Measurements from ENCODE around the gene SCLT1. TPM values are rescaled to one million over a fixed set of nuclear protein-coding genes. Genes with fewer than 3 reads are reported as not detected.

The SCLT1 gene
- total RNA-seq, 1 donor from 2014 or later: 28.3 TPM

DNA sequence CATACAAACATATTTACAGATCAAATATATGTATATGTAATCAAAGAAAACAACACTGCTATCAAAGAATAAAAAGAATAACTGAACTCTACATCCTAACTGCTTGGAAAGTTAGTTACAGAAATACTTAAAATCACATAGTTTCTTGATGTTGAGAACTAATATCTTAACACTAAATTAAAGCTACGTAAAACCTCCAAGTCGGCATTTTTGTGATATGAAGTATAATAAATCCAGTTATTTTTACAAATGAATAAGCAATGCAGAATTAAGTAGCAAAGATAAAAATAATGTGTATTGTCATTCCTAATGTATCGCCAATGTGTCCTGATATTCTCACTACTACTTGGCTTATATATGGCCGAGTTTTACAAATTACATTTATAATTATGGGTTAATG is 215.4 kb downstream of the SCLT1 start:
- intact Hi-C loops (cut with micrococcal nuclease): no loop called here

DNA sequence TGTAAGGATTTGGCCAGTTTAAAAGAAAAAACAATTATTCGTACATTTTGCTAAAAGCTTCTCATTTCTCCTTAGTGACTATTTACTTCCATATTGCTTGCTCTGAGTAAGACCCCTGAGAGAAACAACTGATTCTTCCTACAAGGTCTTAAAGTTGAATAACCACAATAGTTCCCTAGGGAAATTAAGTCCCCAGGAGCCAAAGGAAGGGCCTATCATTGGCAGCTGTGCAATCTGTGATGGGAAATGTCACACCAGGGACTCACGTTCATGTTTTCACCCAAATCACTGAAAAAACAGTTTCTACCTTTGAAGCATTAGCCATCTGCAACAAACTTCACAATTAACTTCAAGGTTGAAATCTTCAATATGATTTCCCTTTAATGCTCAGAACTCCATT is 217.1 kb downstream of the SCLT1 start:
- intact Hi-C loops (cut with micrococcal nuclease): no loop called here

DNA sequence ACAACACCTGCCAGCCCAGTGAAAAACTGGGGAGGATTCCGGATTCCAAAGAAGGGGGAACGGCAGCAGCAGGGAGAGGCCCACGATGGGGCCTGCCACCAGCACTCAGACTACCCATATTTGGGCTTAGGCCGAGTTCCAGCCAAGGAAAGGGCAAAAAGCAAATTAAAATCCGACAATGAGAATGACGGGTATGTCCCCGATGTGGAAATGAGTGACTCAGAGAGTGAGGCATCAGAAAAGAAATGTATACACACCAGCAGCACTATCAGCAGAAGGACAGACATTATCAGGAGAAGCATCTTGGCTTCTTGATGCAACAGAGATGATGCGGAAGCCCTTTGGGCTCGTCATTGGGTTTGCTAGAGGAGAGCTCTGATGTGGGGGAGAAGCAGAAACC is 221.4 kb downstream of the SCLT1 start:
- intact Hi-C loops (cut with micrococcal nuclease): no loop called here

DNA sequence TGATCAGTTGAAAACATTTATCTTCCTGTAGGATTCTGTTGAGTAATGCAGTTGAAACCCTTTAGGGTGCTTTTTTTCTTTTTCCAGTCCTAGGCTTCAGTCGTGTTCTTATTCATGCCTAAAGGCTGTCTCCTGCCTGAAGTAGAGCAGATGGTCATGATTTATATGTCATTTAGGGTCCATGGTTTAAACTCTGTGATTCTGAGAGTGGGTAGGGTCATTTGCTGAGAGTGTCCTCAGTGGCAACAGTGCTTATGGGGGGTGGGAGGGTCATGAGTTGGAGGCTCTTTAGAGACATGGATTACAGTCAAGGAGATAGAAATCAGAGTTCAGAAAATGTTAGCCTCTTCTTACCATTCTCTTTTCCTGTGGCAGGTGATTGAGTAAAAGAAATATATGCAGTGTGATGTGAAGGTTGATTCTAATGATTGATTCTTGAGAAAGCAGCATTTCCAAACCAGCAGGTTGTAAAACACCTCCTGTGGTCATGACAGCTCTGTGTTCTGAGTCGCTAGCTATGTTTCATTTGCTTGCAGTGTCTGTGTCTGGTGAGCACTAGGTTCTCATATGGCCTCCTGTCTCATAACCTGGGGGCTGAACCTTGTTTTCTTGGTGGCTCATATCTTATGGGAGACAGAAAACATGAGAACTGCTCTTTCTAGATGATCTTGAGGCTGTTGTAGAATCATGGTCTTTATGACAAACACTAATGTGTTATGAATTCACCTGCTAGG is 223.4 kb downstream of the SCLT1 start:
- intact Hi-C loops (cut with micrococcal nuclease): no loop called here

DNA sequence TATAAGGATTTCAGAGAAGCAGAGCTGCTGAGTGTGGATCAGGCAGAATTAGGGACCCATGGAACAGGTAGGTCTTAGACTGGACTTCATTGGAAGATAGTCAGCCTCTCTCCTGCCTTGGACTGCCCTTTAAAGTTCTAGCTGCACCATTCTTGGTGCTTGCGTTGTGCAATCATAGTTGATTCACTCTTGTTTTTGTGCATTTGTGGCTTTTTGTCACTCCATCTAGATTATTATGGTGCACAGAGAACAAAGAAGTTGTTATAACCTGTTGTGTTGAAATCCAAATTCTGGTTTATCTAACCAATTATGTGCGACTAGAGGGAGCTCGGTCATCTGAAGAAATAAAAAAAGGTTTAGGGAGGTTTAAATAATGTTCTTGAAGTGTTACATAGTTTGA is 224.6 kb downstream of the SCLT1 start:
- intact Hi-C loops (cut with micrococcal nuclease): no loop called here

DNA sequence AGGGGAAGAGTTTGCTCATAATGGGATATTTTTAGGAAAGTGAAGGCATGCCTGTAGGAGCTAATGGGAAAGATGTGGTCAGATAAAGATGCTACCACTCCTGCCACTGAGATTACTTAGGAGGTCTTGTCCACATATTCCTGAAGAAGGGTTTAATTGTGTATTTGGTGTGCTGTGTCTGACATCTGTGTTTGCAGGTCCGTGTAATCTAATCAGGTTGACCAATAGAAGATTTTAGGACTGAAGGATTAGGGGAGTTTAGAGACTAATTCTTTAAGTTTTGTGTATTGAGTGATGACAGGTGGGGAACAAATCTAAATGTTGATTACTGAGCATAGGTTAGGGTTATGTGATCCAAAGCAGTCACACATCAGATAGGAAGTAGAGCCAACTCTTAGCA is 226.6 kb downstream of the SCLT1 start:
- intact Hi-C loops (cut with micrococcal nuclease): no loop called here

DNA sequence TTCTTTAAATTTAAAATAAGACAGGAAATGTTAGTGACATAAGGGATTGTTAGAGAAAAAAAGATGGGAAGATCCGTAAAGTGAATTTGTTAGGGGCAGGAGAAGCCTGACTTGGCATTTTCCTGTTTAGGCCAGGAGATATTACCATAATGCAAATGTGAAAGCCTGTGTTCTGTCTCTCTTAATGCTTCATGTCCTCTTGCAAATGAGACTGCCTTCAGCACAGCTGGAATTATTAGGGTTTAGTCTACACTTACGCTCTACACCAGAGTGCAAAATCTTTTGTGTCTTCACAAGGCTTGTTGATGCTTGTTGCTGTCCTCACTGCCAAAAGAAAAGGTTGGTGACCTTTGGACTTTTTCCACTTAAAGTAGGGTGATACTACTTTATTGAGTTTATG is 227.1 kb downstream of the SCLT1 start:
- intact Hi-C loops (cut with micrococcal nuclease): no loop called here

DNA sequence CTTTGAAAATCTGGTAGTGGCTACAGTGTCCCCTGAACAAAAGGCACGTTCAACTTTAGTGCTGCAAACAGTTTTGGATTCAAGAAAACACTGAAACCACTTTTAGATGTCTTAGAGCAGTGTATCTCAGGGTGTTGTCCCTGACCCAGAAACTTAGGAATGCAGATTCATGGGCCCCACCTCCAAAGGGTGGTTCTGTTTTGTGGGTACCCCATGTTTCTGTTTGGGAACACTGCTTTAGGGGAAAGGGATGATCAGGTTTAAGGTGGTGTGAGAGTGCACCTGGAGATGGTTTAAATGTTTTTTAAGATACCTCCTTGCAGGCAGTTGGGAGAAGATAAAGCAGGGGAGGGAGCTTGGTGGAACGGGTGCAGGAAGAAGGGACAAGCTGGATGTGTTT is 228.2 kb downstream of the SCLT1 start:
- intact Hi-C loops (cut with micrococcal nuclease): no loop called here

DNA sequence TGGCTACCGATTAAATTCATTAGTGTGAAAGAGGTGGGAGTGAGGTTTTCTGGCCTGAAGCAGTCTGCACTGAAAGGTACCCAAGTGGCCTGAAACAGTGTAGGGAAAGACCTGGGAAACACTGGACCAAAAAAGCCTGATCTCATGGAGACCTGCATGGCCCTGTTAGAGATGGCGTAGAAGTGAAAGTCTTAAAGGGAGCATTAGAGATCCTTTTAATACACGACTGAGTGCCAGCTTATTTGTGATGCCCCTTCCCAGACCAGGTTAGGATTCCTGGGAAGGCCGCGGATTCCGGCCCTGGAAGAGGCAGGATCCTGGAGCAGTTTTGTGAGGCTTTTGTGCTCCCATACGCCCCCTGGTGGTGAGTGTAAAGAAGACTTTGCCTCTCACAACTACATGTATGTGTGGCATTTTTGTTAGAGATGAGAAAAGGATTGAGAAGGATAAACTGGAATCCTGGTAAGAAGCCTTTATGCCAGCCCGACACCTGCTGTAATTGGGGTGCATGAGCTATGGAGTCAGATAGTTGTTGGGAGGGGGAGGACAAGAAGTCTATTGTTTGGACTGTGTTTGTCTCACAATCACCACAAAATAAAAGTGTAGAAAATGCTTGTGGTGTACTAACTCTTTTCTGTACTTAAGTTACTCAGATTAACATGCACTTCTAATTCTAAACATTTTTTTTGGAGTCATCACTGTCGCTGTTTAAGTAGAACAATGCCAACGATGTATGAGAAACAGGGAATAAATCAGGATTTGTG is 229.8 kb downstream of the SCLT1 start:
- intact Hi-C loops (cut with micrococcal nuclease): loop anchor here (1.0 to 5.0 kb wide), 7 partner anchors 54 to 672 kb away; partner anchors contain the start of genes JADE1, PGRMC2 and SCLT1

DNA sequence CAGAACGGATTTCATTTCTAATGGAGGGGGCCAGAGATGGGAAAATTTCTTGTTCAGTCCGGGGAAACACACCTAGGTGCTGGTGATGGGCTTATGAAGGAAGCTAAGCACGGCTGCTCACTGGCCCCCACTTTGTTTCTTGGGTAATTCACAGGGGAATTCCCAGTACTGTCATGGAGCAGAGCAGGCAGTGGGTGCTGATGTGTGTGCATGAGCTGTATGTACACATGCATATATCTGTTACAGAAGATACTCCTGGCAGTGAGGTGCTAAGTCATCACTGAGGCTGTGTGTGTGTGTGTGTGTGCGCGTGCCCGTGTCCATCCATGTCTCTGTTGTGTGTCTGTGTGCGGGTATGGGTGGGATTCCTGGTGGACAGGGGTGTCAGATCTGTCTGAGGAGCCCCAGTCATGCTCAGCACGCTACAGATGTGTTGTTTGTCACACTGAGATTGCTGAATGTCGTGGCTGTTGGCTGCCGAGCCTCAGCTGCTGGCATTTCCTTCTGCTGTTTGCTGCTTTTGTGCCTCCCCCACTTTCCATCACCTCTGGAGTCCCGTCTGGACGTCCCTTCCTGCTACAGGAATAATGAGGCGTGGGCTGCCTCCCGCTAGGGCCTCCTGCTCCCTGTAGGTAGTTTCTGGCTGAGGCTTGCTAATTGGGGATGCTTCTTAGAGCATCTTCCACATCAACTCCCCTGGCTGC is 230.6 kb downstream of the SCLT1 start:
- intact Hi-C loops (cut with micrococcal nuclease): loop anchor here (1.0 to 5.0 kb wide), 7 partner anchors 53 to 671 kb away; partner anchors contain the start of genes JADE1, PGRMC2 and SCLT1

DNA sequence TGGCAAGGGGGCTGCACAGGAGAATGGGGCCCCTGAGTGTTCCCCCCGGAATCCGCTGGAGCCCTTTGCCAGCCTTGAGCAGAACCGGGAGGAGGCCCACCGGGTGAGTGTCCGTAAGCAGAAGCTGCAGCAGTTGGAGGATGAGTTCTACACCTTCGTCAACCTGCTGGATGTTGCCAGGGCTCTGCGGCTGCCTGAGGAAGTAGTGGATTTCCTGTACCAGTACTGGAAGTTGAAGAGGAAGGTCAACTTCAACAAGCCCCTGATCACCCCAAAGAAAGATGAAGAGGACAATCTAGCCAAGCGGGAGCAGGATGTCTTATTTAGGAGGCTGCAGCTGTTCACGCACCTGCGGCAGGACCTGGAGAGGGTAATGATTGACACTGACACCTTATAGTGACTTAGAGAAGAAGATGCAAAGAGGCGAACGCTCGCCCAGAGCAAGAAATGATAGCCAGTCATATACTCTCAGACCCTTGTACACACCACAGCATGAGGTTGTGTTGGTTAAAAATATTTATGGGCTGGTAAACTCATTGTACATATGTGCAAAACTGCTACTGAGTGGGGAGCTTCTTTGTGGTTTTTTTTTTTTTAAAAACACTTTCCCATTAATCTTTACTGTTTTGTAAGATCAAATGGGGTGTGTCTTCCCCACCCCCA is 231.4 kb downstream of the SCLT1 start:
- intact Hi-C loops (cut with micrococcal nuclease): loop anchor here (2.0 to 5.0 kb wide), 2 partner anchors 231 to 575 kb away; partner anchors contain the start of genes PGRMC2 and SCLT1

DNA sequence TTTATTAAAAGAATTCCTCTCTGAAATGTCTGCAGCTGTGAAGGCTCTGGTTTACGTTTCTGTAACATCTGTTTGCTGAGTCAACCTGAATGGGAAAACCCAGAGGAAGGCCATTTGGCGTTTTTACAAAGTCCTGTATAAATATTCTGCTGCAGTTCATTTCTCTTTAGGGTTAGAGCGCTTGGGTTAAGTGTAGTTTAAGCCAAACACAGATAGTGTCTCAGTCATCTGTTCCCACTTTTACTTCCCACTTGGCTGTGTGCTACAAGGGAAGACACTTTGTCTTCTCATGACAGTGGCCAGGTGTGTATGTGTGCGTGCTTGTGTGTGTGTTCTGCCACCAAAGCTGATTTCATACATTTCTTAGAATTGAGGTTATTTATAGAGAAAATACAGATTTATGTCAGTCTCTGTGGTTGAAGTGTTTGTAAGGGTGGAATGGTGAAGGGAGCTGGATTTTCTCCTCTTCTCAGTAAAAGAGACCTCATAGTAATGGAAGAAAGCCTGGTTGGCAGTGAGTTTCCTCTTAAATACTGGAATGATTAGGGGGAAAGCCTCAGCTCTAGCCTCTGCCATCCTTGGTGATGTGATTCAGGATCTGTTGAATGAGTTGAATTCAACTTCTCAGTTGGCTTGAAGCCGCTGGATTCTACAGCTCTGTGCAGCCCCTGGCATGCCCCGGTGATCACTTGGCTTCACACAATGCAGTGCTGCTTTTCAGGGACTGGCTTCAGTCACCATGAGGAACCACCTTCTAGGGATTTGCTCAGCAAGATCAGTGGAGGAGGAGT is 233.3 kb downstream of the SCLT1 start:
- intact Hi-C loops (cut with micrococcal nuclease): loop anchor here (5.0 kb wide), 1 partner anchor 573 kb away; the partner anchor contains the start of gene PGRMC2

DNA sequence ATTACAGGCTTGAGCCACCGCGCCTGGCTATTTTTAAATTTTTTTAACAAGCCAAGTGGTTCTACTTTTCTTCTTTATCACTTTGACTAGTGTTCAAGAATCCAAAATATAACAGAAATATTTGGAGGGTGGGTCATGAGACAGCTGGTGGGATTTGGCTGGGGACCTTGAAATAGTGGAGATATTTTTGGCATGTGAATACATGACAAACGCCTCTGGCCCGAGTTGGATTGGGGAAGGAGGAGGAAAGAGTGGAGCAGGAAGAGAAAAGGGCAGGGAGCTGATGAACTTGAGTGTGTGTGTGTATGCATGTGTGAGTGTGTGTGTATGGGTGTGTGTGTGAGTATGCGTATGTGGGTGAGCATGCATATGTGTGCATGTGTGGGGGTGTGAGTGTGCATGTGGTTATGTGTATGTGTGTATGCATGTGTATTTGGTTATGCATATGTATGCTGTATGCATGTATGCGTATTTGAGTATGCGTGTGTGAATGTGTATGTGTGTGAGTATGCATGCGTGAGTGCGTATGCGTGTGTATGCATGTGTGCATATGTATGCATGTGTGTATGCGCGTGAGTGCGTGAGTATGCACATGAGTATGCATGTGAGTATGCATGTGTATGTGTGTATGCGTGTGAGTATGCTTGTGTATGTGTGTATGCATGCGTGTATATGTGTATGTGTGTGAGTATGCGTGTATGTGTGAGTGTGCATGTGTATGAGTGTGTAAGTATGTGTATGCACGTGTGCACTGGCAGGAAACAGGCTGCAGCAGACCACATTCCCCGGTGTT is 234.3 kb downstream of the SCLT1 start:
- intact Hi-C loops (cut with micrococcal nuclease): no loop called here

DNA sequence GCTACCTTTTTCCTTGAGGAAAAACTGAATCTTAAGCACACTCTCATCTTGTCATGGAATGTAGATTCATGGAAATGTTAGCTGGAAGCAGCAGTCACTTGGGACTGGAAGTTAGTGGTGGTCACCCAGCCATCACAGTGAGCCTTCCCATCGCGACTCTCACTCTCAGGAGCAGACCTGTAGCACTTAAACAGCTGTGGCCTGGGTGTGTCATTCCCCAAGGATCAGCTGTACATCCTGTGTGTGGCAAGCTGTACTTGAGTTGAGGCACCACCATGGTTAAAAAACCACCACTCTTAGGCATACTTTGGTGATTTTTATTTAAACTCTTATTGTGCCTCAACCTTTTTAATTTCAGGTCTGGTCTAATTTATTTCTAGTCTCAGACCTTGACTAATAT is 237.1 kb downstream of the SCLT1 start:
- intact Hi-C loops (cut with micrococcal nuclease): no loop called here

DNA sequence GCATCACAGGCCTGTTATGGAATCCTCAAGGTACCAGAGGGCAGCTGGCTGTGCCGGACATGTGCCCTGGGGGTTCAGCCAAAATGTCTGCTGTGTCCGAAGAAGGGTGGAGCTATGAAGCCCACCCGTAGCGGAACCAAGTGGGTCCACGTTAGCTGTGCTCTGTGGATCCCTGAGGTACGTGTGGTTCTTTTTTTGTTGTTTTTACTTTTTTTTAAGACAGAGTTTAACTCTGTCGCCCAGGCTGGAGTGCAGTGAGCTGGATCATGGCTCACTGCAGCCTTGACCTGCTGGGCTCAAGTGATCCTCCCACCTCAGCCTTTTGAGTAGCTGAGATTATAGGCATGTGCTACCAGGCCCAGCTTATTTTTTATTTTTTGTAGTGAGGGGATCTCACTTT is 237.7 kb downstream of the SCLT1 start:
- intact Hi-C loops (cut with micrococcal nuclease): no loop called here

DNA sequence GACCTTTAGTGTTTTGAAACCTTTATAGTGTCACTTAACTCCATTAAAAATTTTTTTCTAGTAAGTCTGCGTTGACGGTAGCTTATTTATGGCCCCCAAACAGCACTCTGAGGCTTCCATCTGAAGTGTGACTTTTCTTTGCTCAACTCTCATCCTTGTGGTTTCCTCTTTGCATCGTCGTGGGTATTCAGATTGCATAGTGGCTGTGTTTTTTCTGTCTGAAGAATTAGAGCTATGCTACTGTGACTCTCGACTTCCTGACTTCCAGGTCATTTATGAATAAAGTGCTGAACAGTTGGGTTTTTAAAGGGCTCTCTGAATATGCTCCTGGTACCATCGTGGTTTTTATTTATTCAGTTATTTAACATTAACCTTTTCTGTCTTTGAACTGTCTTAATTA is 238.9 kb downstream of the SCLT1 start:
- intact Hi-C loops (cut with micrococcal nuclease): no loop called here

DNA sequence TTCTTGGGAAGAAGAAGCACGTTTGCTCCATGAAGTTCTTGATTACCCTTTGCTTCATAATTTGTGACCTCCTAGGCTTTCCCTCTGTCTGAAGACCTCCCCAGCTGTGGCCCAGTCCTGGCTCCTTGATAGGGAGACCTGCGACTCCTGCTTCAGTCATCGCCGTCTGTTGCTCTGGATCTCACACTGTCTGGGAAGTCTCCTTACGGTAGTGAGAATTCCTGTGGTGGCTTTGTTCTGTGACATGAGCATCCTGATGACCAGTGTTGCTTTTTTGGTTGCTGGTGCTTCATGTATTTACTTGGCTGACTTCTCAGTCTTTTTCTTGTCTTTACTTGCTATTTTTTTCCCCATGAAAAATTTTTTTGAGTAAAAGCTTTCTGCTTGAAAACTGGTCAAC is 239.6 kb downstream of the SCLT1 start:
- intact Hi-C loops (cut with micrococcal nuclease): no loop called here

DNA sequence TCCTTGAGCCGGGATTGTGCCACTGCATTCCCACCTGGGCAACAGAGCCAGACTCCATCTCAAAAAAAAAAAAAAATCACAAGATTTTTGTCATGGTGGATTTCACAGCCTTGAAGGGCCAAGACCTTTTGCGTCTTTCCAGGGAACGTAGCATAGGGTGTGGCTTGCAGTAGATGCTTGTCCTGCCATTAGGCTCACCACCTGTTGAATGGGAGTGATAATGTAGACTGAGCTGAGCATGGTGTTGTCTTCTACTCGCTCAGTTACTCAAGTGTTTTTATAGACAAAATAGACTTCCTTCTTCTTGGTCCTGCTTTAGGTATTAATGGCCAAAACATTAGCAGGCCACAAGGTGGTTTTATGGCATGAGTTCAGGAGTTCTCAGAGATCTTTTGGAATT is 243.1 kb downstream of the SCLT1 start:
- intact Hi-C loops (cut with micrococcal nuclease): no loop called here

DNA sequence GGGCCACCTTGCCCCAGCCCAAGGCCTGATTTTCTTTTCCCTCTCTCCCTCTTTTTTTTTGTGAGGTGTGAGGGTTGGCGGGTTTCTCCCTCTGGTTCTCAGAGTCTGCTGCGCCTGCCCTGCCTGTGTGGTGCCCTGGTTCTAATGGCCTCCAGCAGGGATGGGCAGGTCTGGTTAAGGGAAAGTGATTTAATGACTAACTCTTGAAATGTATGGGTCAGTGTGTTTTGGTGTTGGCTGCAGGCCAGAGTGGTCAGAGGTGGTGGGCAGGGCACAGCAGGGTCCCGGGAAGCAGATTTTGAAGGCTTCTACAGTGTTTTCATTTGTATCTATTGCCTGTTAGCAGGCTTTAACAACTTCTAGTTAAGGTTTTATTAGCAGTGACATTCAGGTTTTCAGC is 244.9 kb downstream of the SCLT1 start:
- intact Hi-C loops (cut with micrococcal nuclease): no loop called here
